H9 (cell line): ENCODE data around the gene WDR43. TPM values are rescaled to one million over a fixed set of nuclear protein-coding genes. Genes with fewer than 3 reads are reported as not detected.
A peak's percentile ranks its signal among the peaks of the same experiment; 100 is the strongest.

Experiments used
- DNase-seq: peaks from one replicate; pipeline ENCODE4 v3.0.0-alpha.2; 2017
- H2AFZ ChIP-seq: one replicate; pipeline ENCODE4 v1.6.1; 2013; ENCODE audit warnings: mild to moderate bottlenecking, low read length, control low read depth, moderate library complexity
- H2AK5ac ChIP-seq: 2 replicates; pipeline ENCODE4 v1.6.1; 2013; ENCODE audit warnings: low read length, control low read depth, mixed read lengths; ENCODE audit not compliant: insufficient read length
- H2BK120ac ChIP-seq: one replicate; pipeline ENCODE4 v1.6.1; 2013; ENCODE audit warnings: low read depth, mild to moderate bottlenecking, low read length, control low read depth, inconsistent platforms; ENCODE audit not compliant: poor library complexity, severe bottlenecking
- H2BK12ac ChIP-seq: 2 replicates; pipeline ENCODE4 v1.6.1; 2013; ENCODE audit warnings: low read length, control low read depth, mixed read lengths, low read depth; ENCODE audit not compliant: insufficient read length
- H2BK15ac ChIP-seq: 2 replicates; pipeline ENCODE4 v1.6.1; 2013; ENCODE audit warnings: low read depth, low read length, control low read depth
- H2BK20ac ChIP-seq: one replicate; pipeline ENCODE4 v1.6.1; 2013; ENCODE audit warnings: low read depth, mild to moderate bottlenecking, low read length, control low read depth, inconsistent platforms; ENCODE audit not compliant: poor library complexity, severe bottlenecking
- H2BK5ac ChIP-seq: 2 replicates; pipeline ENCODE4 v1.6.1; 2013; ENCODE audit warnings: low read length, control low read depth, mixed read lengths; ENCODE audit not compliant: insufficient read length
- H3K14ac ChIP-seq: 2 replicates; pipeline ENCODE4 v1.6.1; 2013; ENCODE audit warnings: low read length, control low read depth; ENCODE audit not compliant: insufficient read depth
- H3K18ac ChIP-seq: 2 replicates; pipeline ENCODE4 v1.6.1; 2013; ENCODE audit warnings: low read depth, mild to moderate bottlenecking, mixed read lengths, low read length, control low read depth; ENCODE audit not compliant: insufficient read length
- H3K23ac ChIP-seq: 2 replicates; pipeline ENCODE4 v1.6.1; 2013; ENCODE audit warnings: low read length, control low read depth, mixed read lengths, low read depth; ENCODE audit not compliant: insufficient read length
- H3K23me2 ChIP-seq: 2 replicates; pipeline ENCODE4 v1.6.1; 2013; ENCODE audit warnings: low read depth, mild to moderate bottlenecking, mixed read lengths, low read length, control low read depth; ENCODE audit not compliant: insufficient read length, poor library complexity, severe bottlenecking
- H3K27ac ChIP-seq: 2 replicates; pipeline ENCODE4 v1.5.1; 2013; ENCODE audit warnings: low read length, control low read depth, mixed read lengths, low read depth; ENCODE audit not compliant: insufficient read length
- H3K27me3 ChIP-seq: 2 replicates; pipeline ENCODE4 v1.6.1; 2013; ENCODE audit warnings: low read length, control low read depth, inconsistent platforms; ENCODE audit not compliant: insufficient read depth
- H3K4ac ChIP-seq: 2 replicates; pipeline ENCODE4 v1.6.1; 2013; ENCODE audit warnings: low read depth, mild to moderate bottlenecking, control low read depth, inconsistent platforms, low read length, moderate library complexity
- H3K4me1 ChIP-seq: 2 replicates; pipeline ENCODE4 v1.6.1; 2013; ENCODE audit warnings: low read length, control low read depth, inconsistent platforms; ENCODE audit not compliant: insufficient read depth
- H3K4me2 ChIP-seq: 2 replicates; pipeline ENCODE4 v1.6.1; 2013; ENCODE audit warnings: low read length, control low read depth, mixed read lengths; ENCODE audit not compliant: insufficient read length, insufficient read depth
- H3K56ac ChIP-seq: 2 replicates; pipeline ENCODE4 v1.6.1; 2013; ENCODE audit warnings: low read depth, mild to moderate bottlenecking, mixed read lengths, low read length, control low read depth; ENCODE audit not compliant: insufficient read length
- H3K79me1 ChIP-seq: 2 replicates; pipeline ENCODE4 v1.6.1; 2013; ENCODE audit warnings: low read depth, mild to moderate bottlenecking, moderate library complexity, low read length, control low read depth, inconsistent platforms; ENCODE audit not compliant: insufficient read depth, poor library complexity, severe bottlenecking
- H3K79me2 ChIP-seq: 2 replicates; pipeline ENCODE4 v1.6.1; 2013; ENCODE audit warnings: low read length, control low read depth, inconsistent platforms; ENCODE audit not compliant: insufficient read depth
- H3K9ac ChIP-seq: 2 replicates; pipeline ENCODE4 v1.6.1; 2013; ENCODE audit warnings: low read length, control low read depth, mixed read lengths; ENCODE audit not compliant: insufficient read length; ENCODE audit errors: extremely low read depth
- H3K9me3 ChIP-seq: one replicate; pipeline ENCODE4 v1.6.1; 2013; ENCODE audit warnings: low read depth, low read length, inconsistent platforms; ENCODE audit not compliant: control insufficient read depth
- H3T11ph ChIP-seq: one replicate; pipeline ENCODE4 v1.6.1; 2013; ENCODE audit warnings: mild to moderate bottlenecking, low read length, control low read depth, inconsistent platforms
- H4K20me1 ChIP-seq: one replicate; pipeline ENCODE4 v1.6.1; 2013; ENCODE audit not compliant: control insufficient read depth, insufficient read length, insufficient read depth
- H4K5ac ChIP-seq: 2 replicates; pipeline ENCODE4 v1.6.1; 2013; ENCODE audit warnings: low read depth, mild to moderate bottlenecking, mixed read lengths, low read length, control low read depth; ENCODE audit not compliant: insufficient read length
- H4K8ac ChIP-seq: replicated peaks from 2 replicates; pipeline ENCODE4 v1.6.1; 2013; ENCODE audit warnings: low read length, control low read depth, mixed read lengths, low read depth; ENCODE audit not compliant: insufficient read length
- H4K91ac ChIP-seq: 2 replicates; pipeline ENCODE4 v1.6.1; 2013; ENCODE audit warnings: low read depth, mild to moderate bottlenecking, moderate library complexity, mixed read lengths, low read length, control low read depth; ENCODE audit not compliant: insufficient read length
- H3K27ac Mint-ChIP-seq, 3 experiments: 2 replicates in 2 of 3; 3 replicates in 1 of 3; pipeline ENCODE4 v1.8.0; 2020 to 2021; ENCODE audit warnings: mixed read lengths in 3 of 3, mild to moderate bottlenecking in 1 of 3, moderate library complexity in 1 of 3
- H3K27me3 Mint-ChIP-seq: 2 replicates; pipeline ENCODE4 v1.8.0; 2021; ENCODE audit warnings: low read depth, mild to moderate bottlenecking, moderate library complexity, mixed read lengths
- H3K36me3 Mint-ChIP-seq, 3 experiments: 2 replicates in 2 of 3; 3 replicates in 1 of 3; pipeline ENCODE4 v1.8.0; 2020 to 2021; ENCODE audit warnings: low read depth in 3 of 3, mixed read lengths in 3 of 3; ENCODE audit not compliant: insufficient read depth in 1 of 3
- H3K4me1 Mint-ChIP-seq, 2 experiments: 2 replicates each; pipeline ENCODE4 v1.8.0; 2020; ENCODE audit warnings: mixed read lengths in 2 of 2
- H3K4me3 Mint-ChIP-seq, 2 experiments: 2 replicates in 1 of 2; 3 replicates in 1 of 2; pipeline ENCODE4 v1.8.0; 2020 to 2021; ENCODE audit warnings: mild to moderate bottlenecking in 2 of 2, mixed read lengths in 2 of 2, moderate library complexity in 1 of 2
- H3K9me3 Mint-ChIP-seq, 2 experiments: 2 replicates in 1 of 2; 3 replicates in 1 of 2; pipeline ENCODE4 v1.8.0; 2020; ENCODE audit warnings: mild to moderate bottlenecking in 2 of 2, mixed read lengths in 2 of 2, moderate library complexity in 1 of 2
- WGBS: extraction: QIAGEN DNeasy Blood & Tissue Kit; methylation state at CpG from one replicate; pipeline ENCODE4 v1.1.7; 2013; ENCODE audit warnings: missing lambda C conversion rate, low lambda C conversion rate, mixed read lengths; ENCODE audit not compliant: insufficient read length; ENCODE audit errors: extremely low coverage; 5-methylcytosine and 5-hydroxymethylcytosine counted together
- total RNA-seq: library from RNA; stranded (reverse); gene quantifications from 2 replicates; pipeline ENCODE4 v1.2.1, GENCODE V29; 2021
- TF ChIP-seq, protein P1 (sequence below): fragments of 200-600 bp; sonication (generic); conservative IDR thresholded peaks from 3 replicates; pipeline ENCODE4 v1.8.0; 2021; ENCODE audit warnings: antibody characterized with exemption, mild to moderate bottlenecking

The WDR43 gene
- total RNA-seq, 1 experiment from 2014 or later = 186 TPM

DNA sequence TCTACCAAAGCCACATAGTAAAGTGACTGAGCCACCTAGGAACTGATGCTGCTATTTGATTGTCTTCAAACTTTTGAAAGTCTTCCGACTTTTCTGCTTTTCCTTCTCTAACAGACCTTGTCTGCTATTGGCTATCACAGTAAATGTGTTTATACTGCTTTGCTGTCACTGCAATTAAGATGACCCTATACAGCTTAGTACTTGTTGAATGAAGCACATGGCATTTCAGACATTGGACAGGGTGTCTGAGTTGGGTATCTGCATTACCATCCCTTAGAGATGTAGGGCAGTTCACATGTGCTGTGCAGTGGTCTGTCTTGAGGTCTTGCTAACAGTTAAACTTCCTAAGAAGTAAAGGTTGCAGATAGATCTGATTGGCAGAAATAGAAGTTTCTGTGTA, 3.6 kb downstream of the WDR43 start:
- Histone ChIP-seq H3T11ph (no peak overlapping the region), H2AFZ (no peak overlapping the region), H2AK5ac (no peak overlapping the region), H3K56ac (no peak overlapping the region), H4K91ac (no peak overlapping the region), H3K27me3 (no peaks in the 10 kb centered on the region), H3K23ac (no peak overlapping the region), H3K23me2 (peaks cover 3% of the 10 kb centered on the region), H3K4ac (no peak overlapping the region), H2BK5ac (no peak overlapping the region), H3K27ac (no peak overlapping the region), H4K5ac (no peak overlapping the region), H3K4me1 (peaks cover 2% of the 10 kb centered on the region; the same call in 1 of the 2 replicates), H2BK12ac (no peak overlapping the region), H3K18ac (no peak overlapping the region), H2BK120ac (no peak overlapping the region), H3K4me2 (peak overlapping the region; percentile 94), H3K14ac (no peak overlapping the region), H2BK15ac (no peak overlapping the region), H4K8ac (no peak overlapping the region), H3K9ac (no peak overlapping the region), H3K79me2 (peaks cover 78% of the 10 kb centered on the region), H2BK20ac (no peak overlapping the region), H3K79me1 (no peaks in the 10 kb centered on the region), H3K9me3 (no peaks in the 10 kb centered on the region), H4K20me1 (no peaks in the 10 kb centered on the region)
- H3K36me3 Mint-ChIP-seq = peaks cover 15 to 28% (median 21%) of the 10 kb centered on the region in 3 experiments
- WGBS = no CpG with 5 or more reads among the region's 1 CpG
- H3K9me3 Mint-ChIP-seq = peaks cover 0 to 2% of the 10 kb centered on the region in 2 experiments; a peak in 1 of 5 replicates
- H3K27me3 Mint-ChIP-seq = no peaks in the 10 kb centered on the region
- H3K4me1 Mint-ChIP-seq = peaks cover 28 to 34% of the 10 kb centered on the region in 2 experiments
- DNase-seq = no peak
- no peak overlapping the region; a peak in 2 of 5 replicates for H3K4me3 Mint-ChIP-seq
- H3K27ac Mint-ChIP-seq = no peak overlapping the region
- TF ChIP-seq, protein P1, sequence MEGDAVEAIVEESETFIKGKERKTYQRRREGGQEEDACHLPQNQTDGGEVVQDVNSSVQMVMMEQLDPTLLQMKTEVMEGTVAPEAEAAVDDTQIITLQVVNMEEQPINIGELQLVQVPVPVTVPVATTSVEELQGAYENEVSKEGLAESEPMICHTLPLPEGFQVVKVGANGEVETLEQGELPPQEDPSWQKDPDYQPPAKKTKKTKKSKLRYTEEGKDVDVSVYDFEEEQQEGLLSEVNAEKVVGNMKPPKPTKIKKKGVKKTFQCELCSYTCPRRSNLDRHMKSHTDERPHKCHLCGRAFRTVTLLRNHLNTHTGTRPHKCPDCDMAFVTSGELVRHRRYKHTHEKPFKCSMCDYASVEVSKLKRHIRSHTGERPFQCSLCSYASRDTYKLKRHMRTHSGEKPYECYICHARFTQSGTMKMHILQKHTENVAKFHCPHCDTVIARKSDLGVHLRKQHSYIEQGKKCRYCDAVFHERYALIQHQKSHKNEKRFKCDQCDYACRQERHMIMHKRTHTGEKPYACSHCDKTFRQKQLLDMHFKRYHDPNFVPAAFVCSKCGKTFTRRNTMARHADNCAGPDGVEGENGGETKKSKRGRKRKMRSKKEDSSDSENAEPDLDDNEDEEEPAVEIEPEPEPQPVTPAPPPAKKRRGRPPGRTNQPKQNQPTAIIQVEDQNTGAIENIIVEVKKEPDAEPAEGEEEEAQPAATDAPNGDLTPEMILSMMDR = no peak
